A549 treated with dexamethasone at 1 μM for 4 hours (cell line): ENCODE results near the gene GAGE13. TPM values are rescaled to one million over a fixed set of nuclear protein-coding genes. Genes with fewer than 3 reads are reported as not detected.

ENCODE experiments used
- total RNA-seq: library from RNA; stranded (reverse); fragments of 200-300 nt; extraction: Qiagen RNA extraction; gene quantifications from 5 replicates; pipeline ENCODE4 v1.2.3, GENCODE V29; 2022

The GAGE13 gene
- total RNA-seq: not detected in 5 replicates

GRCh38 chrX:49331282-49331681 is at the start of gene GAGE13:
Gene GAGE13 (plus strand): TSS chrX:49331582. CDS start chrX:49332738, 1,156 bp downstream.

GRCh38 chrX:49303346-49303745 is 28.0 kb upstream of the GAGE13 start, which contains the start of gene GAGE10:
Gene GAGE10 (plus strand): TSS chrX:49303646. CDS start chrX:49304860, 1,214 bp downstream.

GRCh38 chrX:49321737-49322136 is 9.6 kb upstream of the GAGE13 start, which contains the start of gene GAGE12J:
Gene GAGE12J (plus strand): TSS chrX:49322037. CDS start chrX:49323194, 1,157 bp downstream.

Other genes starting within 250 kb of the GAGE13 start
- 20.0 to 24.8 TPM (median 23.2 TPM) in 5 replicates for gene GPKOW, start 207.8 kb upstream of the GAGE13 start, total RNA-seq
- gene MAGIX, start 168.8 kb upstream of the GAGE13 start, total RNA-seq: 1.9 to 3.6 TPM (median 2.9 TPM) in 5 replicates
- 341 to 477 TPM (median 447 TPM) in 5 replicates for gene PLP2, start 159.7 kb upstream of the GAGE13 start, total RNA-seq
- gene PRICKLE3, start 145.2 kb upstream of the GAGE13 start, total RNA-seq: 9.9 to 17.2 TPM (median 16.5 TPM) in 5 replicates
- gene SYP, start 131.4 kb upstream of the GAGE13 start, total RNA-seq: 1.8 to 3.2 TPM (median 2.4 TPM) in 5 replicates
- gene CACNA1F, start 98.2 kb upstream of the GAGE13 start, total RNA-seq: not detected in 5 replicates
- gene CCDC22, start 96.1 kb upstream of the GAGE13 start, total RNA-seq: 11.1 to 15.1 TPM (median 13.6 TPM) in 5 replicates
- gene FOXP3, start 66.9 kb upstream of the GAGE13 start, total RNA-seq: 0.06 to 0.15 TPM (median 0.13 TPM) in 5 replicates
- gene PPP1R3F, start 61.8 kb upstream of the GAGE13 start, total RNA-seq: 1.3 to 3.2 TPM (median 2.9 TPM) in 5 replicates
- not detected in 5 replicates for gene GAGE10, start 27.9 kb upstream of the GAGE13 start, total RNA-seq
- gene GAGE12J, start 9.5 kb upstream of the GAGE13 start, total RNA-seq: not detected in 5 replicates
- not detected in 5 replicates for gene GAGE12C, start 200.6 kb downstream of the GAGE13 start, total RNA-seq
- gene GAGE12D, start 210.2 kb downstream of the GAGE13 start, total RNA-seq: not detected in 5 replicates
- not detected in 5 replicates for gene GAGE12E, start 219.7 kb downstream of the GAGE13 start, total RNA-seq
- not detected in 5 replicates for gene GAGE12F, start 229.3 kb downstream of the GAGE13 start, total RNA-seq
- gene GAGE12G, start 238.8 kb downstream of the GAGE13 start, total RNA-seq: not detected in 5 replicates
- gene GAGE12H, start 248.4 kb downstream of the GAGE13 start, total RNA-seq: not detected in 5 replicates